ENCODE measurements around the gene SCFD2.

SCFD2 gene

DNA sequence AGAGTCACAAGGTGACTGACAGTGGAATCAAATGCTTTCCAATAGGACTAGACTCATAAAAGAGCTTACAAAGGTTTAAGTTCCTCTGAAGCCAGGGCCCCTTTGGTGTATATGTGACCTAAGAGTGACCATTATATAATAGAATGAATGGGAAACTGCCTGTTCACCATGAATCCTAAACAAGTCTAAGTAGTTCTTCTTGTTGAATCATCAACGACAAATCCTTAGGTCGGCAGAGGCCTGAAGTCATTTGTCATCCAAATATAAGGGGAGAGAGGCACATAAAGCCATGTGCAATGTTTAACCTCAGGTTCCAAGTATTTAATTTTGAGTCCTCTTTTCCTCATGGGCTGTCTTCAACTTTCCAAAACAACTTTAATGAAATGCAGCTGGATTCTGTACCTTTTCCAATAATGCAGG, 381.4 kb downstream of the SCFD2 start:
- DNase-seq (ENCODE audit: low read depth) = no peak

DNA sequence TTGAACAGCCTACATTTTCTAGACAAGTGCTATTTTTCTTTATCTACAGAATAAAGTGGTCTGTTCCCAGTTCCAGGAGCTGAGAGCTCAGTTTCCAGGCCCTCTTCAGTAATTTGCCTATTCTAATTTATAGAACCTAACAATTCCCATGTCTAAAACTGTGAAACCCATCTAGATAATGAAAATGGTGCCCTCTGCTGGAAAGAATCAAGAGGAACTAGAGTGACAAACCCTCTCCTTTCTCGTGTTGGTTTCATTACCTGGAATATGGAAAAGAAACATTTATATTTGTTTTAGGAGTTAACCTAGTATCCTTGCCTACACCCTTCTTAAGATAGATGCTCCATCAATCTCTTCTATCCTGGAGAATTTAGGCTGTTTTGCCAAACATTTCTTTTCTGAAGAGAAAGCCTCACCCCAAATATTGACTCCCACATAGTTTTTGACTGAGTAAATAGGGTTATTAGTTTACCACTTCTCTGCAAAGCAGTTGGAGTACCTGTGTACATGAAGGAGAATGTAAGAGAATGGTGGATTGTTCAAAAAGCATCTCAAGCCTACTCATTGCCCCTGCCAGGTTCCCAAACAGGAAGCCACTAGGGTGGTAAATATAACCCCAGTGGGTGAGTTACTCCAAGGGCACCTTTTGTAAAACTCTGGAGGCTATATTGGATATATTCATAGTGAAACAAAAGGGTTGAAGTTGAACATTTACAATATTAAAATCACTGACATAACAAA, 382.1 kb downstream of the SCFD2 start:
- DNase-seq (ENCODE audit: low read depth) = no peak

DNA sequence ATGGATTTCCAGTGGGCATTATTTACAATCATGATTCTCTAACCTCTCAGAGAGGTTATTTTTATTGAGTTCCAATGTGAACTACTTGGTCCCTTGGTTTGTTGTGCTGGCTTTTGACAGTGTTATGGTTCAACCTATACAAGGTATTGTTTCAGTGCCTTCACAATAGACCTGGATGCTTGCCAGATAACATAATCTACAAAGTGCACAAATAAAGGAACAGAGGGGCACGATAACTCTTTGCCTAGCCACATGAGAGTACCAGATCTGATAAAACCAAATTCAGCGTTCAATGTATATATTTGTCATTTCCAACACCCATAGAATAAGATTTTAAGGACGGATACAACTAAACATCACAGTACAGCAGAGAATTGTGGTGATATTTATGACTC, 382.9 kb downstream of the SCFD2 start:
- DNase-seq (ENCODE audit: low read depth) = no peak

DNA sequence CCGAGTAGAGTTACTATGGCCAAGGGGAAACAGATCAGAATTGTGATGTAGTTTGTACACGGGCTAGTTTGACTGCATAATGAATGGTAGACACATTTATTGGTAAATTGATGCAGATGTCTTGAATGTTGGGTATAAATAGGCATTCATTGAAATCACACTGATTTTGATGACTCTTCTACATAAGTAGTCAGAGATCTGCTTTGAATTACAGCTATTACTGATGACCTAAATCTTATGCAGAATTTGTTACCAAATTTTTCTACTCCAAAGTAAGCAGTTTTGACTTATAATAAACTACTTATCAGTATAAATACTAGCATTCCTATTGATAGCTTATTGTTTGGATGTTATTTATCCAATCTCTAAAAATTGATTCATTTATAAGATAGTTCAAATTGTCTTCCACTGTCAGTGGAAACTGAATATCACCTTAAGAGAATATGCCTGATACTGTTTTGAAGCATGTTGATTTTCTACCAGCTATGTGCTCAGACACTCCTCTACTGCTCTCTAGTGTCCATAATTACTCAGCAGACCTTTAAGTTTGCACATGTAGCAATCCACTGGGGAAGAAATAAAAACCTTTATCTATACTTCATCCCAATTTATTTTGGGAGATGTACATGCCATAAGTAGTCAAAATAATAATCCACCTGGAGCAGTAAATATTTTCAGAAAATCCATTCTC, 383.5 kb downstream of the SCFD2 start:
- DNase-seq (ENCODE audit: low read depth) = no peak

DNA sequence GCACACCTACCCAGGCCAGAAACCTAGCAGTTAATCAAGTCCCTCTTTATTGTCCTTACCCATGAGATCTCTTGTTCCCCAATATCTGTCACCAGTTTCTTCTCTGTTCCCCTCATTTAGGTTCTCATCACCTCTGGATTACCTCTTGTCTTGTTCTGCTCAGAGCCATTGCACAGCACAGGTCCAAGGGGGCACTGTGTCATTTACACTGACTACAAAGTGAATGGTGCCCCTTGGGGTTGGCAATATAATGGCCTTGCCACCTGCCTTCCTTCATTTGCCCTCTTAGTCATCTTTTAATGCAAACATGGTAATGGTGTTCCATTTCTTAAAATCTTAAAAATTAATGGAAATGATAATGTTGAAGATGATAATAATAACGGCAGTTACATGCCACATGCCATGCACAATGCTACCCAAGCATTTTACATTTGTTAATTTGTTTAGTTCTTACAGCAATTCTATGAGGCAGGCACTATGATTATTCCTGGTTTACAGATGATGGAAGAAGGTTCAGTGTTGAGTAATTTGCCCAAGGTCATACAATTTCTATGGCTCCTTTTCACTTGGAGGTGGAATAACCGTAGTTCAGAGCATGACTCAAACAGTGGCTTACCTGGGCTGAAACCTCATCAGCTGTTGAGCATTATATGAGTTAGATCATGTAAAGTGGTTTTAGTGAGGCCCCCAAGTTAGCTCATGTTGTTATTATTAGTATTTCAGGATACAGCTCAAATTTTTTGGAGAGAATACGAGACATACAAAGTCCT, 385.9 kb downstream of the SCFD2 start:
- no peak for DNase-seq (ENCODE audit: low read depth)

DNA sequence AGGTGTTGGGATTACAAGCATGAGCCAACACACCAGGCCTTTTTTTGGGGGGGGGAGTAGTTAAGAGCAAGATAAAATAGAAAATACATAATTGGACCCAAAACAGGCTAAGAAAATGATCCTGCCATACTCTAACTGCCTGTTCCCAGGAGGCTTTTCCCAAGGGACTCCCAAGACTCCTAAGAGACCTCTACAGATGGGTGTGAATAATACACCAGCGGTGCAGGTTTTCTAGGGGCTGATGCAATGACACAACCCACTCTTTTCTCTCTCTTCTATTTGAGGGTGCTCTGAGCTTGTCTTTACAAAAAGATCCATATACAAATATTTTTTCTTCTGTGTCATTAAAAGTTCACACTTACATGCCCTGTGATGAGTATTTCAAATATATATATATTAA, 386.8 kb downstream of the SCFD2 start:
- no peak for DNase-seq (ENCODE audit: low read depth)

DNA sequence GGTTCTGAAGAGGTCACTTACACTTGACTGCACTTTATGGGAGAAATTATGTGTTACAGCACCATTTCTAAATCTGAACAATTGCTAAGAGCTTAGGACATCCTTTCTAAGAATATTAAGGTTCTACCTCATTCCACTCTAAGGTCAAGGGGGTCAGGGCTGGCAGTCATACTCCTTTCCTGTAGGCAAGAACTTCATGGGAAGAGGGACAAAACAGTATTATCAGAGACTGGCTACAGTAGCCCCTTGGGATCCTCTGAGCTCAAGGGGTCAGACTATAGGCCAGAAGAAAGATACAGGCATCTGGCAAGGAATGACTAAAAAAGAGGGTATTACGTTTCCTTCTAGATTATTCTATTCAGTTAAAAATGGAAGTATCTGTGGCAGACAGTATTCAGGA, 388.6 kb downstream of the SCFD2 start:
- no peak for DNase-seq (ENCODE audit: low read depth)

DNA sequence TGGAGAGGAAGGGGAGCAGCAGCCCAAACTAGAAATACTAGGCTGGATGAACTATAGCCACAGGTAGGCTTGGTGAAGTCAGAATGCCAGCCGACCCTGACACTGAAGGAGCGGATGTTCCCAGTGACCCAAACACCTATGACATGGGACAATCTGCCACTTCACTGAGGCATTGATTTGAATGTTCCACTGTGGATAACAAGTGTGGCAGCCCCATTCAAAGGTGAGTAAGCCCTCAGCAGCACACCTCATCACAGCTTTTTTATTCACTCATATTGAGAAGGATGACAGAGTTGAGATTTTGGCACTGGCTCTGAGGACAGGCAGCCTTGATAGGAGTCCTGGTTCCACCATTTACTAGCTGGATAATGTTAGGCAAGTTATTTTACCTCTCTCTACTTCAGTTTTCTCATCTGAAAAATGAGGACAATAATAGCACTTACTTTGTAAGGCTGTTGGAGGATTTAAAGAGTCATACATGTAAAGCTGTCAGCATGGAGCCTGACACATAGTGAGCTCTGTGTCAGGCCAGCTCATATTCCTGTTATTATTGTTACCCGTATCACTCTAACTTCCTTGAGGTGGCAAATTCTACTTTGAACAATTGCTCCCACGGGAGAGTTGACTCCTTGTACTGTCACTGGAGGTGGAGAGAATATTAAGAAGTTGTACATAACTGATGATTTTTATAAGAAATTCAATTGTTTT, 389.2 kb downstream of the SCFD2 start:
- no peak for DNase-seq (ENCODE audit: low read depth)

DNA sequence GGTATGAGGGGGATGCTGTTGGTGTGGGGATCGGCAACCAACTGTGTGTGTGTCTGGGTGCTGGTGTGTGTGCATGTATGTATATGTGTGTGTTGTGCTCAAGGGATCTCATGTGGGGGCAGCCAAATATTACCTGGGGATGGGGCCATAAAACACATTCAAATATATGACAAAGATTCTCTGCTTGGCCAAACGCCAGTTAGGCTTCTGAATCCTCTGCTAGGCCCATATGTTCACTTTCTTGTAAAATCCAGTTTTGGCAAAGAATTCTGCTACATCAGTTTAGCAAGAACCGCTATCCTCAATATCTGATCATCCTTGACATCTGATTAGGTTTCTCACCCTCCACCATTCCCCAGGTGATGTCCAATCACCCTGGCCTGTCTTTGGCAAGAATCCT, 397.2 kb downstream of the SCFD2 start:
- DNase-seq (ENCODE audit: low read depth) = no peak

DNA sequence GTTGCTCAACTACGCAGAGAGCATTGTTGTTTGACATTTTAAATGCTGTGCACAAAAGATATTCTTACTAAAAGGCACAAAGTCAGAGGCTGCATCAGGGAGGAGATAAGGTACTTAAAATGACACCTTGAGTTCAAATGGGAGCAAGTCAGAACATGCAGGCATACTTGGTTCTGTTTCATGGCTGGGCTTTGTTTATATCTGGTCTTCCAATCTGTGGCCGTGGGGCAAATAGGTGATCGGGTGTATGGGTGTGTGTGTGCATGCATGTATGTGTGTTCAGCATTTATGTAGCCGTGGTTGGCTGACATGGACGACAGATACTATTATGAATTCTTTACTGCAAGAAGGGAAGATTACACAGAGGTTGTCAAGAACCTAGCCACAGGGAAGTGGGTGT, 397.6 kb downstream of the SCFD2 start:
- no peak for DNase-seq (ENCODE audit: low read depth)

DNA sequence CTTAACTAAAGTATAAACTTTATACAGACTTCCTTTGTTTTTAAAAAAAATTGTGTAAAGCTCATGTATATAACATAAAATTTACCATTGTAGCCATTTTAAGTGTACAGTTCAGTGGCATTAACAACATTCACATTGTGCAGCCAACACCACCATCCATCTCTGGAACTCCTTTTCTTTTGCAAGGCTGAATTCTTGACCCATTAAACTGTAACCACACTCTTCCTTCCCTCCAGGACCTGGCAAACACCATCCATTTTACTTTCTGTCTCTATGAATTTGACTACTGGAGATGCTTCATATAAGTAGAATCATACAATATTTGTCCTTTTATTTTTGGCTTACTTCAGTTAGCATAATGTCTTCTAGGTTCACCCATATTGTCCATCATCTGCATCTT, 399.1 kb downstream of the SCFD2 start:
- DNase-seq (ENCODE audit: low read depth) = no peak

DNA sequence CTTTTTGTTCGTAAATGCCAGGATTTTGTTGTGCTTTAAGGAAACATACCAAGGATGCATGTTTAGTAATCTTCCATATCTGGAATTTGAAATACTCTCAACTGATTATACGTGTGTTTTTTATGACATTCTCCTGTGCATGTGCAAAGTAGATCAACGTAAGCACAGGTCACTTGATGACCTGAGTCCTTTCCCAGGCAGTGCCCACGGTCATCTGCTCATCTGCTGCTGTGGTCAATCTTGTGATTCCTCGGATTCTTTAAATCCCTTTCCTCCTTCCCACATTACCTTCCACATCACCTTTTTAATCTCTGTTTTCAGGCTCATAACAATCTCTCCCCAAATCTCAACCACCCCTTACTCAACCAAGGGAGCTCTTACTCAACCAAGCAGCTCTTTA, 399.7 kb downstream of the SCFD2 start:
- DNase-seq (ENCODE audit: low read depth) = no peak

DNA sequence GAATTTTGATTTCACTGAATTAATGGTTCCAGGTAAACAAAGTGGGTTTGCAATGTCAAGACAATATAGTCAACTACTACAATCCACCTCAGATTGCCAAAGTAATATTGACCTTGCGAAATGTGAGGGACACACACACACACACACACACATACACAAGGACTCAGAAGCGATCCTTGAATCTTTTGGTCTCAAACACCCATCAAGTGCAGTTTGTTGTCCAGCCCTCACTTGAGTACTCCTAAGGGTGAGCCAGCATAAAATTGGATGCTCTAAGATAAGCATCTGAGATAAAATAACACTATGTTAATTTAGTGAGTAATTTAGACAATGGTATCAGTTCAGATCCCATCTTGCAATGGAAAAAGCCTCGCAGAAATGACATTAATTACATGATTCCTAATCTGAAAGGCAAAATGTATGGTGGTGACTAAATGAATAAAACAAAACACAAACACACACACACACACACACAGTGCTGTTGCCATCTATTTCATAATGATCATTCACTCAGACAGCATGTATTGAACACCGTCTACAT, 401.2 kb downstream of the SCFD2 start:
- DNase-seq (ENCODE audit: low read depth) = no peak

DNA sequence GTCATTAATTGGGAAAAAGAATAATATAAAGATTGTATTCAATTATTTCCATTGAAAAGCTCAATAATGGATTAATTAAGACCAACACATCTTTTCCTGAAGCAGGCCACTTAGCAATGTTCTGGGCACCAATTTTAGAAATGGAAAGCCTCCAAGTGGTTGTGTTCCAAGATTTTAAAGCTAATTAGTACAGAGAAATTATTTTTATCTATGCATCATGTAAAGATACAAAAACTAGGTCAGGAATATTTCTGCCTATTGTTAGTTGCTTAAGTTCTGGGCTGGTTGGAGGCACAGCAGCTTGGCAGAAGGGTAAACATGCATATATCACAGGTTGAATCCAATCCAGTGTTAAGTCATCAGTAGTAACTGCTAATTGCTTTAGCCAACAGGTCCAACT, 401.9 kb downstream of the SCFD2 start:
- DNase-seq (ENCODE audit: low read depth) = no peak

DNA sequence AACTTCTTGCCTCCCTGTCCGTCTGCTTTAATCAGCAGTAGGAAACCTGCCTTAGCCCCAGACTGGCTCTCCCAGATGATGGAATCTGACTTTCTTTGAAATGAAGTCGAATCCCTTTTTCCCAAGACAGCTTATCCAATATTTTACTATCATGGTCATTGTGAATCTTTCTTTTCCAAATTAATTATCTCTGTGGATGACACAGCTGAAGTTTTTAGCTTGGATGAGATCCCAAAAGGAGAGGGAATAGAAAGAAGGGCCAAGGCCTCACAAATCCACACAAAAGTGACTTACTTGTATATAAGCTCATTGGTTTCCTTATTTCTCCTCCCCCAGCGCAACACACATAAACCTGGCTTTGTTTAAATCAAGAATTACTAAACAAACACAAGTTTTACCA, 403.1 kb downstream of the SCFD2 start:
- DNase-seq (ENCODE audit: low read depth) = no peak

DNA sequence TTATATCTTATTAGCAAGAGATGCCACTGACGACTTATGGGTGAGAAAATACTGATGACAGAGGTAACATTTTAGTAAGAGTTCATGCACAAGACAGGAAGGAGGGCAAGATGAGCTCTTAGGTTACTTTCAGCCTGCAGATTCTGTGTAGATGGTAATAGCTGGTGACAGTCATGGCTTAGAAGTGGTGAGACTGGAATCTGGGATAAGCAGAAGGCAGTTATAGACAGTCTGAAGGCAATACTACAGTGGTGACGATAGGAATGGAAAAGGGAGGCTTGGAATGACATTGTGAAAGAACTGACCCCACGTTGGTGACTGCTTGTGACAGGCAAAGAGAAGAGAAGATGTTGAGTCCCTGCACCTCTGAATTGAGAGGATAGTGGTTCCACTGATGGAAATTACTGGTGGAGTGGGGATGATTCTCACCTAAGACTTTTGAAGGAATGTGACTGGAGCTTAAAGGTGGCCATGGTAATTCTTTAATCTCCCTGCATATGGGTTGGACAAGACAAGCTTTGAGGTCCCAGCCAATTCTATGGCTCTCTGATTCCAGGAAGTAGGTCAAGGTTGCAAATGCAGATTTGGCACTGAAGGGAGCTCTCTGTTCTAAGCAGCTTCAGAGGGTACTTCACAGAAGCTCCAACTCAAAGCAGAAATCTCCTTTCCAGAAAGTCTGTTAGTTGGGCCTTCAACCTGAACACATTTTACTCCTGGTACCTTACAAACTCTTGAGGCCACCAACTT, 404.0 kb downstream of the SCFD2 start:
- no peak for DNase-seq (ENCODE audit: low read depth)

DNA sequence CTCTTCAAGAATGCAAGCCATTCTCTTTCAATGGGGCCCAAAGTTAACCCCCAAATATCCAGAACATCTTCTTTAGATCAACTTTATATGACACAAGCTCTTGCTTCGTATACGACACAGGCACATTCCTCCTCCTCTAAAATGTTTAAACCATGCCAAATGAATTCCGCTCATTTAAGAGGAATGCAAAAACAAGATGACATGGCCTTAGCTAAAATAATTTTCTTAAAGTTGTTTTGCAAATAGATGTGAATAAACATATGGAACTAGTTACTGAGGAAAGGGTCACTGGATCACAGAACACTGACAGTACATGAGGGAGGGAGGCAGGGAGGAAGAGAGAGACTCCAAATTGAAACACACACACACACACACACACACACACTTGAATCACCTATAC, 406.3 kb downstream of the SCFD2 start:
- no peak for DNase-seq (ENCODE audit: low read depth)

DNA sequence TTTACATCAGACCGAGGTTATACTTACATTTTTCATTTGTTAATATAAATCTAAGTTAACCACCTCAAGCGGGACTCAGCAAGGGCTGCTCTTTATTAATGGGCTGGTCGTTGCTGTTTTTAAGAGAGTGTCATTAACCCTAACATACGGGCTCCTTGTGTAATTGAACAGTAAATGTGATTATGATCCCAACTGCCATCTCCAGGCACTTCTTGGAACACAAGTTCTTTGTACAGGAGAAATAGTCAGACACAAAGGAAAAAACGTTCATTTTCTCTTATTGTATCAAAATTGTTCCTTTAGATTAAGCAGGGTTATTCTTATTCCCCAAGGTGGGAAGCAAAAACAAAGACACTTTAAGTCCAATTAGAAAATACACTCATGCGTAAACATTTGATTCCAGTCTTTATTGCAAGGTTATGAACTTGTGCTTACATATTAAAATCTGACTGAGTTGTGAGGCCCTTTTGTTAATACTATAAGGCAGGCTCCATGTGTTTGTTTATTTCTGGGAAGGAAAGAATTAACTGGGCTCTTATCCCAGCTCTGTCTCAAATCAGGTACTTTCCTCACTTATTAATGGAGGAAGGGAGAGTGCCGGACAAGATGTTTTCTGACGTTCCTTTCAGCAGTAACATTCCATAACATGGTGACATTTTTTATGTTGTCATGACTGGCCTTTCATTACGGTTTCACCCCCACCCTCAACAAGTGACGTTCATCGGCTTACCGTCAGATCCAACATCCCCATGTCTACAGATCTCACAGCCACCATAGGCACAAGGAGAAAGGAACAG, 407.8 kb downstream of the SCFD2 start:
- no peak for DNase-seq (ENCODE audit: low read depth)

DNA sequence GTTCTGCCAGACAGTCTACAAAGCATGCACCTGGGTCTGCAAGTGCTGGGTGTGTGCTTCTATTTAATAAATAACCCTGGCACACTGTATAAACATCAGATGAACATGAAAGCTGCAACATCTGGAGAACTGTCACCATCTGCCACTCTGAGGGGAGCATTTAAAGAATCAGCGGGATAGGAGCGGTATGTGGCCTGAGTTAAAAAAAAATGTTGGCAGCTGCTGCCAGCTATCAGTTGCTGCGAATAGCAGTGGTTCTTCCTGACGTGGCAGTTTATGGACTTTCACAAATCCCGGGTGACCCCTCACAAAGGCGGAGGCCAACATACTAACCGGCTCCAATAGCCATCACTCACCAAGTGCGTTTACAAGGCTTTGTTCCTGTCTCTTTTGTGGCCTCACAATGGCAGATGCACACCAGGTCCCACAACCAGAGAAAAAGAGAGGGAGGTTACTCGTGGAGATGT, 408.6 kb downstream of the SCFD2 start:
- DNase-seq (ENCODE audit: low read depth) = no peak

DNA sequence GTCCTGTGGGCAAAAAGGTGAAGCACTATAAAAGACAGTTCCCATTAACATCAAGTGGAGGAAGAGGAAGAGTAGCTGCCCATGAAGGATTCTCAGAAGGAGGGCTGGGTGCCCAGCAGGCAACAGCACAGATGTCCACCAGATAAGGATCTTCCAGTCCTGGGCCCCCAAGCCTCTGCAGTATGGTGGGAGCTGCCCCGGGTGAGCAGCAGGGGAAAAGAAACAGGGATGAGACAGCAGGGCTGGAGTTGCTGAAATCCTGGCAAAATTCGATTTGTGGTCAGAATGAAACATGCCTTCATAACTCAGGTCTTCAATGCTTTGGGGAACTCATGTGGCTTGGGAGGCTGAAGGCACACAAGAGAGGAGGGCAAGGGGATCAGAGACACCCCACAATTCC, 409.2 kb downstream of the SCFD2 start:
- no peak for DNase-seq (ENCODE audit: low read depth)
